GM19395 (cell line): ENCODE measurements around the gene ZBED4.

Experiments
- ATAC-seq: cut with Tn5 transposase; IDR thresholded peaks from one replicate; pipeline ENCODE4 v1.9.1; 2021; ENCODE audit warnings: mild to moderate bottlenecking, moderate library complexity; ENCODE audit not compliant: unreplicated experiment

The ZBED4 gene

GRCh38 chr22:49917974-49918910, 64.6 kb downstream of the ZBED4 start, which contains the start of the genes ALG12 and CRELD2:
Gene ALG12, minus strand, starts transcription at chr22:49918438. Its CDS starts 4,673 bp downstream, at chr22:49913765.
Gene CRELD2, plus strand, starts transcription at chr22:49918634. Its CDS starts 136 bp downstream, at chr22:49918770.
- ATAC-seq = peak; percentile 87

DNA sequence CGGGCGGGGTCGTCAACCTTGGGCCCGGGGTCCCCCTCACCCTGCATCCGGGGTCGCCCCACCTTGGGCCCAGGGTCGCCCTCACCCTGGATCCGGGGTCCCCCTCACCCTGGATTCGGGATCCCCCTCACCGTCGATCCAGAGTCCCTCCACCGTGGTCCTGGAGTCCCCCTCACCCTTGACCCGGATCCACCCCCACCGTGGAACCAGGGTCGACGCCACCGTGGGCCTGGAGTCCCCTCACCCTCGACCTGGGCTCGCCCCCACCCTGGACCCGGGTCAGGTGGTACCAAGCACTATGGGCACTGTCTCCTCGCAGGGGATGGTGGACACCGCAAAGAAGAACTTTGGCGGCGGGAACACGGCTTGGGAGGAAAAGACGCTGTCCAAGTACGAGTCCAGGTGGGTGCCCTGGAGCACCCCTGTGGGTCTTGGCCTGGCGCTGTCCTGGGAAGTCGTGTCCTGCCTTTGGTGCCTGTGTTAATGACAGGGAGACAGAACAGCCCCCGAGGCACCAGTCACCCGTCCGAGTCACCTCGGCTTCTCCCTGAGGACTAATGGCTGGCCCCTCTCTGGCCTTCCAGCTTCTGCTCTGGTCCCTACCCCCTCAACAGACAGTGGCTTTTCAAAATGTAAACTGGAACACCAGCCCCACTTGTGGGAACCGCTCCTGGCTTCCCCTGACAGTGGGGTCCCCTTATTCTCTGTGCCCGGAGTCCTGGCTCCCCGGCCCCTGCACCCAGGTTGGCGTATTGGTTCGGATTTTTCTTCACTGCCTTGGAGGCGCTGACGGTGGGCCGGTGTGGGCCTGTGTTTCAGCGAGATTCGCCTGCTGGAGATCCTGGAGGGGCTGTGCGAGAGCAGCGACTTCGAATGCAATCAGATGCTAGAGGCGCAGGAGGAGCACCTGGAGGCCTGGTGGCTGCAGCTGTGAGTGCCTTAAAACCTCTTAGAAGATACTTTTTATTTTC, 65.6 kb downstream of the ZBED4 start:
- no peak for ATAC-seq

- ATAC-seq = no peak
Measured at GRCh38 chr22:49920859-49921258, 67.2 kb downstream of the ZBED4 start.

GRCh38 chr22:49921508-49922278, 68.0 kb downstream of the ZBED4 start:
- ATAC-seq = no peak

DNA sequence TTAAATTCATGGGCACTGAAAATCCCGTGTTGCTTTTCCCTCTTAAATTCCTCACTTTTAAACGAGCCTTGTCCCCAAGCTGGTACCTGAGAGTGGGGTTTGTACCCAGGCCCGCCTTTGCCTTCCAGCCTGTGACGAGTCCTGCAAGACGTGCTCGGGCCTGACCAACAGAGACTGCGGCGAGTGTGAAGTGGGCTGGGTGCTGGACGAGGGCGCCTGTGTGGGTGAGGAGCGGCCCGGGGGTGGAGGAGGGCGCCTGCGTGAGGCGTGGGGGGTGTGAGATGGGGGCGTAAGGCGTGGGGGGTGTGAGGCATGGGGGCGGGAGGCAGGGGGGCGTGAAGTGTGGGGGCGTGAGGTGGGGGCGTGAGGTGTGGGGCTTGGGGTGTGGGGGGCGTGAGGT, 68.8 kb downstream of the ZBED4 start:
- ATAC-seq = no peak

GRCh38 chr22:49922926-49923325, 69.3 kb downstream of the ZBED4 start:
- ATAC-seq = no peak

DNA sequence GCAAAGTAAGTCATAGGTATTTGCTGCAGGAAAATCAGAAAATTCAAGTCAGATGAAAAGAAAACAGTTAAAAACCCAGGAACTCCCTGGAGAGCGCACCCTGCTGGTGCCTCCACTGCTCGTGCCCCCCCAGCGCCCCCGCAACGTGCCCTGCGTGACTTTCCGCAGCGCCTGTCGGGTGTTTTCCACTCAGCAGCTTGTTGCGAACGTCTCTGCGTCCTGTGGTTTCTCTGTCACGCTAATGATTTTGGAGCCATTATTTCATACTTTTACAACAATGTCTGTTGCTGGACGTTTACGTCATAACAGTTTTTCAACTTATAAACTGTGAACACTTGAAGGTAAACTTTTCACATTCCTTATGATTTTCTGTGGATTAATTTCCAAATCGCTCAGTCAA, 69.8 kb downstream of the ZBED4 start:
- no peak for ATAC-seq

GRCh38 chr22:49924113-49924833, 70.6 kb downstream of the ZBED4 start:
- ATAC-seq = no peak

GRCh38 chr22:49925525-49926128, 72.0 kb downstream of the ZBED4 start:
- no peak for ATAC-seq

DNA sequence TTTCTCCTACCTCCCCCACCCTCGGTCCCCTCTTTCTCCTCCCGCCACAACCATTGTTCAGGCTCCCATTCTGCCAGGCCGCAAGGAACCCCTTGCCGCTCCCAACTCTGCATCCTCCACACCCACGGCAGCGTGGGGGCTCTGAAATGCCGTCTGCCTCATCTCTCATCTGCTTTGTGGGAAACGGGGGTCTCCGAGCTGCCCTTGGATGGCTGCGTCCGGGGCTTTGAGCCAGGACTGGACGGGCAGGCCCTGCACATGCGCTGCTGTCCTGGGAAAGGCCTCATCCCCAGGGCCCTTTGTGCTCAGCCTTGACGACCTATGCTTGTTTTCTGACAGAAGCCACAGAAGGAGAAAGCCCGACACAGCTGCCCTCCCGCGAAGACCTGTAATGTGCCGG, 73.3 kb downstream of the ZBED4 start:
- ATAC-seq = no peak

DNA sequence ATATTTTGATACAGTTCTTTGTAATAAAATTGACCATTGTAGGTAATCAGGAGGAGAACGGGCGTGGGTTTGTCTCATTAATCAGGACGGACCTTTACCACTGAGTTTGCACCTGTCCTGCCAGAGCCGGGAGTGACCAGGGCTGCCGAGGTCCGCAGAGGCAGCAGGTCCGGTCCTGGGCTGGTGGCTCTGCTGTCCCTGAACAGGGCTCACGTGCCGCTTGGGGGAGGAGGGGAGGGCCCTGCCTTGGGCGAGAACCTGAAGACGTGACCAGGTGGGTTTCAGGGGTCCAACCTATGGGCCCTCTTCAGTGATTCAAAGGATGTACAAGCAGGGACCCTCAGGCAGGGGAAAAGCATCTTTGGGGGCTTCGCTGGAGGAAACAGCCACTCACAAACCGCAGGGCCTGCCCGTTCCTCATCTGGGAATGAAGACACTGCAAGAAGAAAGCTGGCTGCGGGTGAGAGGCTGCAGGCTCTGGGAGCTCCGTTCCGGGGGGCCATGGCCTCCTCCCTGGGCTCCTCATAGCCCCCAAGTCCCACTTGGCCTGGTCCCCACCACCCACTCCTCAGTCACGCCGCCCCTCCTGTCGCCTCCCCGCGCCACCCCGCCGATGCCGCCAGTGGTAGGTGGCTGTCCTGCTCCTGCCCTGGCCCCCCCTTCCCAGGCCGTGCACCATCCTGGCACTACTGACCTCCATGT, 74.0 kb downstream of the ZBED4 start:
- ATAC-seq = no peak

GRCh38 chr22:49928185-49928495, 74.5 kb downstream of the ZBED4 start:
- ATAC-seq = no peak

DNA sequence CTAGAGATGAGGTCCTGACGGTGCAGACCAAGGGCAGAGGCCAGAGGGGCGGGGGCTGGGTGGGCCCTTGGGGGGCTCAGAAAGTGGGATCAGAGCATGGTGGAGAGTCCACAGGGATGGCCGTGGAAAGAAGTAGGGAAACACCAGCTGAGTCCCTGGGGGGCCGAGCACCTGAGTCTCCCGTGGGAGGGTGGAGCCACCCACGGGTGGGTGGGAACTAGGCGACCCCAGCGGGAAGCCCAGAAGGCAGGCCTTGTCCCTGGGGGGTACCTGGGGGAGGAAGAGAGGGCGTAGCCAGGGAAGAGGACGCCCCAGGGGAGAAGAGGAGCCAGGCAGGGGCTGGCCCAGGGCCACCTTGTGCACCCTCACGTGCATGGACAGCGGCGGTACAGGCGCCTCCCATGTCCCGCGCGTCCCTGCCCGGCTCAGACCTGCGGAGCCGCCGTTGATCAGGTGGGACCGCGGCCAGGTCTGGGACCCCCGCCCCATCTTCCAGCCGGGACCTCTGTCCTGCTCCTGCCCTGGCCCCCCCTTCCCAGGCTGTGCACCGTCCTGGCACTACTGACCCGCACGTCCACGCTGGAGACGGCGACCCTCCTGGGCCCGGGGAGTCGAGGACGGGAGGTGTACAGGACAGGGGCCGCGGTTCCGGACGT, 75.0 kb downstream of the ZBED4 start:
- no peak for ATAC-seq

DNA sequence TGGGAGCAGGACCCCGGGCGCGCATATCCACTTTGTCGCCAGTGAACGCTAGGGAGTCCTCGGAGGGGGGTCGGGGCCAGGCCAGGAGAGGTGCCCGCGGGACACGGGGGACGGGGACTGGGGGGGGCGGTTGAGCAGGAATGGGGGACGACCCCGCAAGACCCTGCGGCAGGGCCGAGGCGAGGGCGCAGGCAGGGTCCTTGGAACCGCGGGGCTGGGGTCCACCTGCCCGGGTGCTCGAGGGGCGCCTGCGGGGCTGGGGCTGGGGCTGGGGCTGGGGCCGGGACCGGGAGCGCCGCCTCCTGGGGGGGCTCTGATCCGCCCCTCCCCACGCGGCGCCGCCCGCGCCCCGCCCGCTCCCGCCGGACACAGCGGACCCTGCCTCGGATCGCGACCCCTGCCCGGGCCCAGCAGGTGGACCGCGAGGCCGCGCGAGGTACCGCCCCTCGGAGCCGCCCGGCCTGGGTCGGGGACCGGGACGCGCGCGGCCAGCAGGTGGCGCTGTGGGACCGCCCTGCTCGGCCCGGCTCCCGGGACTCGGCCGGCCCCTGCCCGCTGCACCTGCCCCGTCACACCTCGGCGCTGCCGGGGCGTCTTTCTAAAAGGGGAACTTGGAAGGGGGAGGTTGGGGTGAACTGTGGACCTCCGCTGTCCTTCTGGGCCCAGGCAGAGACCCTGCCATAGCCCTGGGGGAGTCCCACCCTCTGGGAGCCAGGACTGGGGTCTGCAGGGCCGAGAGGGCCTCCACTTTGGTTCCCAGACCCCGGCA, 75.8 kb downstream of the ZBED4 start:
- no peak for ATAC-seq

DNA sequence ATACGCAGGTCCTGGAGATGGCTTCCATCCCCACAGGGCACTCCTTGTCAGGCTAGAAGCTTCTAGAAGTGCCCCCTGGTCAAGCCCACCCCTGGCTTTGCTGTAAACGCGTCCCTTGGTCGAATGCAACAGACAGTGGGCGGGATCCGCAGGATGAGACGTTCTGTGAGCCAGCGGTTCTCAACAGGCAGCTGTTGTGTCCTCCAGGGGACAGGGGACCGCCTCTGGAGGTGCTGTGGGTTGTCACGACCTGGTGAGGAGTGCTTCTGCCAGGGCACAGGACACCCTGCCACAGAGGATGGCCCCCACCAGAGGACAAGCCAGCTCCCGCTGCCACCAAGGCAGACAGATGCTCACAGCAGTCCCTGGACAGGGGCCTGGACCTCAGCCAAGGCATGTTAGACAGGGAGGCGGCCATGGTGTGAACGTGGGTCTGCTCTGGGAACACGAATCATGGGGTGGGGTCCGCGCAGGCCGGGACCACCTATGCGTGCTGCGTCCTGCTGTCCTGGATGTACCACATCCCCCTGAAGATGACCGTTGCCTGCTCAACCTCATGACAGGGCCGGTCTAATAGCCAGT, 76.4 kb downstream of the ZBED4 start:
- ATAC-seq = no peak

DNA sequence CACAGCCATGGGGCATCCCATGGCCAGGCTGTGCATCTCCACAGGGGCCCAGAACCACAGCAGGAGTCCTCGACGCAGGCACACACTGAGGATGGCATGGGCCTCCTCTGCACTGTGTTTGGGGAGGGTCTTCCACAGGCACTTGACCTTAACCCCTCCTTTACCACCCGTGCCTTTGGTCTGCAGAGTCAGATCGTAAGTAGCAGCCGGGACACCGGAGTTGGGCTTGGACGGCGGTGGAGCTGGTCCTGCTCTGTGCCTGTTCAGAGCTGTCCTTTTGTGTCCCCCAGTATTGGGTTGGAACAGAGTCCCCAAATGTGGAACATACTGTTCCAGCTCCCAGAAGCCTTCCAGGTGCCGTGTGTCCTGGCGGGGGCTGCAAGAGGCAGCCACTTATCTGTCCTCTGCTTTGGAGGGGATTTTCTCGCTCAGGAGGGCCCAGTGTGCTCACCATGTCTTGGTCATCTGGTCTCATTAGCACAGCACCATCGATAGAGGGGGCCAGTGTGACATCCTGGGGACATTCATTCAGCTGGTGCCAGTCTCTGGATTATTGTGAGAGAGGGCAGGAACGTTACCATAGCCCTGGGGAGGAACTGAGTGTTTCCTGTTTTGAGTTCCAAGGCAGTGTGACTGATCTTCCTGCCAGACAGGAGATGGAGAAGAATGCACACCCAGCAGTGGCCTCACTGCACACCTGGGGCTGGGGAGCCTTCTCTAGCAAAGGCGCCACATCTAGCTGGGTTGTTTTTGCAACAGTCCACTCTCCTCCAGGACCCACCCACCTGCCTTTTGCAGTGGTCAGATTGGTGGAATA, 77.2 kb downstream of the ZBED4 start:
- ATAC-seq = no peak
